A549 treated with GW870086 at 1 μM for 4 hours (cell line): ENCODE results near the gene TRMT10B. TPM values are rescaled to one million over a fixed set of nuclear protein-coding genes. Genes with fewer than 3 reads are reported as not detected.

Experiments used
- total RNA-seq: library from RNA; stranded (reverse); fragments of 200-300 nt; extraction: Qiagen RNA extraction; gene quantifications from 5 replicates; pipeline ENCODE4 v1.2.3, GENCODE V29; 2022; ENCODE audit warnings: low read depth

Gene TRMT10B
- 5.4 to 5.9 TPM (median 5.8 TPM) in 5 replicates for total RNA-seq

GRCh38 chr9:37753489-37754190 is at the start of gene TRMT10B:
Gene TRMT10B, plus strand, starts transcription at chr9:37753805. Its CDS starts 8,127 bp downstream, at chr9:37761932.

DNA sequence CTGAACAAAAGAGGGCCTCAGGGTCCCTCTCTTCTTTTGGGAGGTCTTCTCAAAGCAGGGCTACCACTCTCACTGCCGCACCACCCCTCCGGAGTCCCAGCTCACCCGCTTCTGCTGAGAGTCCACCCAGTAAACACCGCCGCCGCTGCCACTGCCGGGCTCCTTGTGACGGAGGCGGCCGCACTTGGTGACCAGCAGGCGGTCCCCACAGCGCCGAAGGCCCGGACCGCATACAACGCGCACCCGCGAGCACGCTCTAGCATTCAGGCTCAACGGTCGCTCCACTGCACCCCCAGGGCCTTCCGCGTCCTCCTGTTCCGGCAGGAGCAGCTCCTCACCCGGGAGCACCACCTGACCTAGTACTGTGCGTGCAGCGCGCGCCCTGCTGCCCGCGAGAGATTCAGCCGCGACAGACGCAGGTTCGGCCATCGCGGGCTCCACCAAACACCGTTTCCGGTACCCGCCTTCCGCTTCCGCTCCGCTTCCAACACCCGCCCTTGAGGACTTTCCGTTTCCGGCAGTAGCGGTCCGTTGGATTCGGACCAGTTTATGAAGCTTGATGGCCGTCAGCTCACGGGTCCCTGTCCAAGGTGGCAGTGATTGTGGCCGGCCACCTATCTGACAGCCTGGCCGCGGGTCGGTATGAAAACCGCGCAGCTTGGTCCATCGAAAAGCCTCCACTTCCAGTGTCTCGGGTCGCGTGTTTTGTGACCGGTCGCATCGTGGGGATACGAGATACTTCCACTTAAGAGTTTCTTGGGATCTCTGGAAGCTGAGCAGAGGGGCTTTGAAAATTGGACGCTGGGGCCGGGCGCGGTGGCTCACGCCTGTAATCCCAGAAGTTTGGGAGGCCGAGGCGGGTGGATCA is 31.2 kb downstream of the TRMT10B start, which contains the start of gene EXOSC3:
TSS of gene EXOSC3 (minus strand) at position 449 of the 868 bp plus-strand sequence. CDS start at position 429, 20 bp downstream.

DNA sequence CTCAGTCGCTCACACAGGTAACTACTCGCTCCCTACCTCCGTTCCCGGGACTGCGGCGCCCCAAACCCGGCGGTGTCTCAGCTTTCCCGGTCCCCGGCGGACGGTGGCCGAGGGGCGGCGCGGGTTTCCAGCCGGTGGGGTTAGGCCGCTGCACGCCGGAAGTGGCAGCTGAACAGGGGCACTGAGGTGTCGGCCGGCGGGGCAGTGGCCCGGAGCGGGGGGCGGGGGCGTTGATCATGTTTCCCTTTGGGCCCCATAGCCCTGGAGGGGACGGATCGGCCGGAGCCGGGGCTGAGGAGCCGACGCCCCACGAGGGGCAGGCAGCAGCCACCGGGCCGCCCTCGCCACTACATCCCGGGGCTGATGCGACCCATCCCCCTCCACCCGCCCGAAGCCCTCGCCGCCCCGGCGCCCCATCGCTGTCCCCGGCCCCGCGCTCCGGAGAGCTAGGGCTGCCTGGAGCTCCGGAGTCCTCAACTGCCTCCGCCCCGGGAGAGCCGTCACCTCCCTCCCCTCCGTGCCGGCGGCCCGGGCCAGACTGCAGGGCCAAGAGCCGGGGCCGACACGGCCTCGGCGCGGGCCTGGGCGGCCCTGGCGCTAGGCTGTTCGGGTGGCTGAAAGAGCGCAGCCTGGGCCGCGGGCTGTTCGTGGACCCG is 47.2 kb downstream of the TRMT10B start, which contains the start of gene DCAF10:
TSS of gene DCAF10 (plus strand) at position 167 of the 656 bp plus-strand sequence. CDS start at position 237, 70 bp downstream.

Other genes starting within 250 kb of the TRMT10B start
- gene FBXO10, start 177.4 kb upstream of the TRMT10B start, total RNA-seq, result 5.8 to 8.8 TPM (median 7.3 TPM) in 5 replicates
- 330 to 343 TPM (median 331 TPM) in 5 replicates for gene TOMM5, start 161.2 kb upstream of the TRMT10B start, total RNA-seq
- gene FRMPD1, start 102.9 kb upstream of the TRMT10B start, total RNA-seq, result 0.03 to 0.06 TPM (median 0.05 TPM) in 3 of 5 replicates, not detected in the others
- gene EXOSC3, start 31.3 kb downstream of the TRMT10B start, total RNA-seq, result 68.4 to 88.5 TPM (median 81.3 TPM) in 5 replicates
- gene DCAF10, start 47.0 kb downstream of the TRMT10B start, total RNA-seq, result 10.4 to 12.5 TPM (median 11.2 TPM) in 5 replicates
- 17.6 to 21.0 TPM (median 20.1 TPM) in 5 replicates for gene SLC25A51, start 150.3 kb downstream of the TRMT10B start, total RNA-seq